GM10266 (cell line): ENCODE results near the gene CIT.

Experiments
- DNase-seq: peaks from one replicate; pipeline ENCODE4 v3.0.0; 2012; ENCODE audit errors: extremely low spot score
- CTCF ChIP-seq: IDR thresholded peaks from 2 replicates; pipeline ENCODE4 v1.5.1; 2012; ENCODE audit warnings: mild to moderate bottlenecking, low read depth; ENCODE audit not compliant: control insufficient read depth, insufficient read depth; ENCODE audit errors: missing control alignments

Gene CIT

DNA sequence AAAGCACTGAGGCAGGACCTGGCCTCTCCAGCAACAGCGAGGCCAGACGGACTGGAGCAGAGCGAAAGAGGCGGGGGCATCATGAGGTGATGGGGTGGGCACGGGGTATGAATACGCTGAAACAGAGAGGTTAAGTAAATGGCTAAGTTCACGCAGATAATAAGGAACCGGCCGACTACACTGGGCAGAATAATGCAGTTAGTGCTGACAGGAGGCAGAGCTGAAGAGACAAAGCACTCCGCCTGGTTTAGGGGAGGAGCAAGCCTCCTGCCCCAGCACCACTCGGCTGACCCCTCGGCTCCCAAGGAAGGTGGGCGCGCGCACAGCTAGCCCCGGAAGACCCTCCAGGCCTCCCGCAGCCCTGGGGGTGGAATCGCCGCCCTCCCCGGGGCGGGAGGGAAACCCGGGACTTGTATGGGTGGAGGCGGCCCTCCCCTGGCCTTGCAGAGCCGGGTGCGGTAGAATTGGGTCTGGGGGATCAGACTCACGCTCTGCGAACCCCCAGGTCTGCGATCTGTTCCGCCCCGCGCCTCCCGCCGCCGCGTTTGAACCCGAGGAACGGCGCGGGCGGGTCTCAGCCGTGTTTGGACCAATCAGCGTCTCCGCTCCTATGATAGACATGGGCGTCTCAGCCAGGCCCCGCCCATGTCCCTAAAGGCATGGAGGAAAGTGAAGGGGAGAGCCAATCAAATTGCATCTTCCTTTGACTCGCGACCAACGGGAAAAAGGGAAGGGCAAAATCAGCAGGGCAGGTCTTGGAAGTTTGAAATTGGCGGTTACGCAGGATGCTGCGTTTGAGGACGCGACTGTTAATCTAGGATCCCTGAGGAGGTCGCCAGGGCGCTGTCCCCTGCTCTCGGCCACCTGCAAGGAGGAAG is at the start of gene CIT:
CIT (minus strand) TSS at position 560 of the 878 bp plus-strand sequence. CDS start 1,152 bp downstream, outside the sequence.
- no peak for TF ChIP-seq CTCF
- DNase-seq: peak; percentile 96

GRCh38 chr12:119925269-119925668 is 48.1 kb upstream of the CIT start:
- no peak for DNase-seq

DNA sequence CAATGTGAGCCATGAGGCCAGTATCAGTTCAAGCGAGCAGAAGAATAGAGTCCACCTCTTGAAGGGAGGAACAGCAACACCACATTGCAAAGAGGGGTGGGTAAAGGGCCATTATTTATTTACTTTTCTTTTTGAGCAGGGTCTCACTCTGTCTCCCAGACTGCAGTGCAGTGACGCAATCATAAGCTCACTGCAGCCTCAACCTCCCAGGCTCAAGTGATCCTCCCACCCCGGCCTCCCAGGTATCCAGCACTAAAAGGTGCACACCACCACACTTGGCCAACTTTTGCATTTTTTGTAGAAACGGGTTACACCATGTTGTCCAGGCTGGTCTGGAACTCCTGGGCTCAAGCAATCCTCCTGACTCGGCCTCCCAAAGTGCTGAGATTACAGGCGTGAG is 42.9 kb upstream of the CIT start:
- TF ChIP-seq CTCF: no peak
- DNase-seq: no peak

More at GRCh38 chr12:119925269-119925668, 48.1 kb upstream of the CIT start:
- TF ChIP-seq CTCF: no peak

DNA sequence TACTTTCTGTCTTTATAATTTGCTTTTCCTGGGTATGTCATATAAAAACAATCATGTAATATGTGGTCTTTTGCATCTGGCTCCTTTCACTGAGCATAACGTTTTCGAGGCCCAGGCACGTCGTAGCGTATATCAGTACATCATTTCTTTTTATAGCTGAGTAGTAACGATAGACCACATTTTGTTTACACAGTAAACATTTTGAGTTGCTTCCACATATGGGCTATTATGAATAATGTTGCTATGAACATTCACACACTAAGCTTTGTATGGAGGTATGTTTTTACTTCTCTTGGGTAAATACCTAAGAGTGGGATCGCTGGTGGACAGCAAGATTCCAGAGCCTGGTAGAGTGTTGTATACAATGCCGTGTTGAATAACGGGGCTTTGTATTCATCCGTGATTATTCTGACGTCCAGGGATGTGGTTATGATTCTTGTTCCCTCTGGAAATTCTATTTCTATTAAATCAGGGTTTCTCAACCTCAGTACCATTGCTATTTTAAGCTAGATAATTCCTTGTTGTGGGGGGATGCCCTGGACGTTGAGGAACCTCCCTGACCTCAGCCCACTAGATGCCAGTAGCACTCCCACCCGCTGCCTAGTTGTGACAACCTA is 38.9 kb upstream of the CIT start:
- DNase-seq: no peak
- no peak for TF ChIP-seq CTCF

DNA sequence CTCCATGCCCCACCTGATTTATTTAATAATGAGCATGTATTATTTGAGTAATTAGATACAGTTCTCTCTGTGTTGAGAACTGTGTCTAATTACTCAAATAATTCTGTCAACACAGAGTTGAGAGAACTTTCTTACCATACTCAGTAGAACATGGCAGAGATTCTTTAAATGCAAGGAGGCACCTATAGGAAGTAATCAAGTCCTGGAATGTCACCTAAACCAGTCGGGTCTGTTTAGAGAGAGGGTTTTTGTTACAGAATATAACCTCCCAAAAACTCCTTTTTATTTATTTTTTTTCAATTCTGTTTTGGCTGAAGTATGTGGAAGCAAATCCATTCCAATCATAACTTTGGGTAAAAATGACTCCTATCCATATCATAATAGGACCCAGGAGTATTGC is 37.5 kb upstream of the CIT start:
- DNase-seq: no peak
- TF ChIP-seq CTCF: no peak

DNA sequence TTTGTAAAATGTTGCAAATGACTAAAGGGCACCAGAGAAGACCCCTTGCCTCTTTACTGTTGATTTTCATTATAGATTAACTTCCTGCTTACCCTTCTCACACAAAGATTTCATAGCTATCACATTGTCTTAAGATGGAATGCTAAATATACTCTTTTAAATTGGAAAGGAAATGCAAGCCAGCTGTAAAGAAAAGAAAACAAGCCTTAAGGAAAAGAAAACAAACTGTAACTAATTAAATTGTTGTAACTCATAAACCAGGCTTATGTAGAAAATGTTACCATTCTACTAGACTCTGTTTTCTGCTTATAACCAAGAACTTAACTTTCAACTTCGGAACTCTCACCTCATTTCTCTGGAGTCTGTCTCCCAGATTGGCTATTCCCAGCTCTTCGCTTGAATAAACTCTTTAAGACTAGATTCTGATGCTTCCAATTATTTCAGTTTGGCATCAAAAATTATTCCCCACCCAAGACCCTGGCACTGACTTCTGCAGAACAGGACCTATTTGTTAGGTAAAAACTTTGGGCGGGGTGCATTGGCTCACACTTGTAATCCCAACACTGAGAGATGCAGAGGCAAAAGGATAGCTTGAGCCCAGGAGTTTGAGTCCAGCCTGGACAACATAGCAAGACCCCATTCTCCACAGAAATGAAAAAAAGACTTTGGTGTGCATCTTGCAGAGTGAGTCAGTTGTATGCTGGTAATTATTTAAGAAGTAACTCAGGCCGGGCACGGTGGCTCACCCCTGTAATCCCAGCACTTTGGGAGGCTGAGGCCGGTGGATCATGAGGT is 36.6 kb upstream of the CIT start:
- no peak for DNase-seq
- TF ChIP-seq CTCF: no peak
